ENCODE measurements around the gene CGB2. TPM values are rescaled to one million over a fixed set of nuclear protein-coding genes. Genes with fewer than 3 reads are reported as not detected.
A peak's percentile ranks its signal among the peaks of the same experiment; 100 is the strongest.

CGB2 gene
- total and polyA plus RNA-seq, 8 donors, result not detected

DNA sequence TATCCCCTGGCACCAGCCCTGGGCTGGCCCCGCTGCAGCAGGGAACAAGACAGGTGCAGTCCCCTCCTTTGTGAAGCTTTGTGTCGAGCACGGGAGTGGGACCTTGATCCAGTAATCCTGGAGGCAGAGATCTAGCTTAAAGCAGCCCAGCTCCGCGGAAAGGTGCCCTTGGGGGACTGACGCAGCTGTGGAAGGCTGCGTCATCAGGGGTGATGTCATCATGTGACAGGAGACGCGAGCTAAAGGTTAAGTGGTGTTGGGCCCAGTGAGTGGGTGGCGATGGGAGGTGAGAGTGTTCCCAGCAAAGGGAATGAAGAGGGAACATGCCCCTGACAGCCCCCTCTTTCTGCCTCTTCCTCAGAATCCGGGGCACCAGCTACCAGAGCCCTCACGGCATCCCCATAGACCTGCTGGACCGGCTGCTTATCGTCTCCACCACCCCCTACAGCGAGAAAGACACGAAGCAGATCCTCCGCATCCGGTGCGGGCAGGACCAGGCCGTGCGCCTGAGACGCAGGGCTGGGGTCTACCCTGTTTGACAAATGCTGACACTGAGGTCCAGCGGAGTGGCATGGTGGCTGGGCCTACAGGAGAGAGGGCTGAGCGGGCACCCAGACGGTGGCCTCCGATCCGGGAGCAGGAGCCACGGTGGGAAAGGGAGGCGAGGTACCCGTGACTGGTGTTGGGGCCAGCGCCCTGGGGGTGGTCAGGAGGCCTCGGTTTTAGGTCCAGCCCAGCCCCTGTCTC, 17.4 kb upstream of the CGB2 start:
- 92% methylated on average over 32 of the region's 32 CpGs for WGBS, 2 donors
- Histone ChIP-seq H3K27ac (no peak overlapping the region), H3K9me3 (no peaks in the 10 kb centered on the region), H3K27me3 (no peaks in the 10 kb centered on the region), H3K36me3 (peaks cover 0 to 12% (median 0%) of the 10 kb centered on the region in 3 donors), H3K4me1 (peaks cover 0 to 9% (median 3%) of the 10 kb centered on the region in 3 donors), H3K4me3 (no peak overlapping the region)
- no peak for TF ChIP-seq CTCF (IDR thresholded peaks at IDR 0.05)
- intact Hi-C loops (cut with DNase I), result no loop called here
- FAIRE-seq (no peak), ATAC-seq (no peak), DNase-seq (no peak)

DNA sequence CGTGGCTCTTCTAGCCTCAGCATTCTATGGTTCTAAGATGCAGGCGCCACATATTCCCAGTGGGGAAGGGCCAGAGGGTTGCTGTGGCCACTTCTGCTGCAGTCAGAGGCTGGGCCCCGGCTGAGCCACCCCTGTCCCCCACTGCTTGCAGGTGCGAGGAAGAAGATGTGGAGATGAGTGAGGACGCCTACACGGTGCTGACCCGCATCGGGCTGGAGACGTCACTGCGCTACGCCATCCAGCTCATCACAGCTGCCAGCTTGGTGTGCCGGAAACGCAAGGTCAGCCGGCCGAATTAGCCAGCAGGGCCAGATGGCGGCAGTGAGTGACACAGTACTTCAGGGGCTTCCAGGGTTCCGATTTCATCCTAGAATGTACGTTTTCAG, 16.8 kb upstream of the CGB2 start:
- FAIRE-seq (no peak), ATAC-seq (no peak), DNase-seq (no peak)
- Histone ChIP-seq H3K4me1 (peaks cover 0 to 9% (median 3%) of the 10 kb centered on the region in 3 donors), H3K4me3 (no peak overlapping the region), H3K9me3 (no peaks in the 10 kb centered on the region), H3K27ac (no peak overlapping the region), H3K36me3 (peaks cover 0 to 6% (median 0%) of the 10 kb centered on the region in 3 donors), H3K27me3 (no peaks in the 10 kb centered on the region)
- WGBS, 2 donors, result 92 to 94% methylated on average over 18 of the region's 18 CpGs
- intact Hi-C loops (cut with DNase I), result no loop called here
- TF ChIP-seq CTCF (IDR thresholded peaks at IDR 0.05), result no peak

DNA sequence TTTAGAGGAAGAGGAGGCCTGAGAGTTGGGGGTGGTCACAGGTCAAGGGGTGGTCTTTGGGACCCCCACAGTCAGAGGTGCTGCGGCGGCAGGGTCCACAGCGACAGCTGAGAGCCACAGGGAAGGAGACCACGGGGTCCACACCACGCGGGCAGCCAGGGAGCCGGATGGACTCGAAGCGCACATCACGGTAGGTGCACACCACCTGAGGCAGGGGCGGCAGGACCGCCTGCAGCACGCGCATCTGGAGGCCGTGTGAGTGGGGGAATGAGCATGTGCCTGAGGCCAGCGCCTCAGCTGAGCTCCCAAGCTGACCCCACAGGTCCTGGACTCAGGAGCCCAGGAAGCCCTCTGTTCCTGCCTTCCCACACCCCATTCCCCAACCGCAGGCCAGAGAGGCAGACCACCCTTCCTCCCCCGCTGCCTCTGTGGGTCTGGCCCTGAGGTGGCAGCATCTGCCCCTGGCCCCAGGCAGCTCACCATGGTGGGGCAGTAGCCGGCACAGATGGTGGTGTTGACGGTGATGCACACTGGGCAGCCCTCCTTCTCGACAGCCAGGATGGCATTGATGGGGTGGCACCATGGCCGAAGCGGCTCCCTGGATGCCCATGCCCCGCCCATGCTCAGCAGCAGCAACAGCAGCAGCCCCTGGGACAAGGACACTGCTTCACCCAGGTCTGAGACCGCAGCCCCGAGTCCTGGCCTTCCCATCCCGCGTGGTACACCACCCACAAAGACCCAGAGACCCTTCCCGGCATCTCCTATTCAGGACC, 15.4 kb upstream of the CGB2 start:
- H3K27me3 ChIP-seq, result no peaks in the 10 kb centered on the region
- 92 to 93% methylated on average over 21 to 26 of the region's 29 CpGs for WGBS, 2 donors
- no peaks in the 10 kb centered on the region for H3K36me3 ChIP-seq
- no peak for ATAC-seq
- no peak for FAIRE-seq
- H3K27ac ChIP-seq, result no peak overlapping the region
- peak in 1 of 6 donors; percentile 74 for DNase-seq
- no peak overlapping the region for H3K4me3 ChIP-seq
- TF ChIP-seq CTCF (IDR thresholded peaks at IDR 0.05), result no peak
- H3K4me1 ChIP-seq, result peaks cover 0 to 9% (median 3%) of the 10 kb centered on the region in 3 donors
- no peaks in the 10 kb centered on the region for H3K9me3 ChIP-seq
- intact Hi-C loops (cut with DNase I), result no loop called here

- ATAC-seq, result no peak
- no peak for FAIRE-seq
- H3K4me1 ChIP-seq, result peaks cover 0 to 9% (median 3%) of the 10 kb centered on the region in 3 donors
- WGBS, 2 donors, result 69 to 71% methylated on average over 17 of the region's 17 CpGs
- peak within 1 kb of the TSS; percentile 8 to 56 (median 30) for H3K4me3 ChIP-seq
- DNase-seq, result no peak
- intact Hi-C loops (cut with DNase I), result no loop called here
- no peak for TF ChIP-seq CTCF (IDR thresholded peaks at IDR 0.05)
- no peaks in the 10 kb centered on the region for H3K36me3 ChIP-seq
- H3K27me3 ChIP-seq, result no peaks in the 10 kb centered on the region
- H3K9me3 ChIP-seq, result no peaks in the 10 kb centered on the region
- no peak within 1 kb of the TSS for H3K27ac ChIP-seq
Measured at GRCh38 chr19:49017041-49017665, 14.5 kb upstream of the CGB2 start, which contains the start of gene LHB. LHB (minus strand) TSS chr19:49017091; CDS start chr19:49017081, 10 bp downstream.

Measured in pancreas (tissue), 10 donors.